ENCODE data around the gene DYNC1I1.

Gene DYNC1I1

GRCh38 chr7:96004578-96004977 is 232.2 kb downstream of the DYNC1I1 start:
- DNase-seq (ENCODE audit: low read depth): peak; percentile 92

GRCh38 chr7:96005271-96005670 is 232.9 kb downstream of the DYNC1I1 start:
- DNase-seq (ENCODE audit: low read depth): no peak
- no peaks in the 10 kb centered on the region for H3K27me3 ChIP-seq (replicated peaks; ENCODE audit: control insufficient read depth, insufficient read depth, low read length)
- H3K4me3 ChIP-seq (ENCODE audit: low read length): peak overlapping the region; percentile 9
- no peaks in the 10 kb centered on the region for H3K36me3 ChIP-seq (ENCODE audit: control insufficient read depth, insufficient read depth, low read length, severe bottlenecking)
- no peak overlapping the region for H3K9ac ChIP-seq (ENCODE audit: low read length)
- peaks cover 26% of the 10 kb centered on the region for H3K4me1 ChIP-seq (ENCODE audit: control insufficient read depth, insufficient read depth, low read length)
- no peaks in the 10 kb centered on the region for H3K9me3 ChIP-seq (ENCODE audit: control insufficient read depth, low read length)

More at GRCh38 chr7:96004578-96004977, 232.2 kb downstream of the DYNC1I1 start:
- Histone ChIP-seq H3K4me3 (ENCODE audit: low read length) (no peak overlapping the region), H3K27me3 (replicated peaks; ENCODE audit: control insufficient read depth, insufficient read depth, low read length) (no peaks in the 10 kb centered on the region), H3K9ac (ENCODE audit: low read length) (no peak overlapping the region), H3K4me1 (ENCODE audit: control insufficient read depth, insufficient read depth, low read length) (peaks cover 26% of the 10 kb centered on the region), H3K9me3 (ENCODE audit: control insufficient read depth, low read length) (no peaks in the 10 kb centered on the region), H3K36me3 (ENCODE audit: control insufficient read depth, insufficient read depth, low read length, severe bottlenecking) (no peaks in the 10 kb centered on the region)

GRCh38 chr7:96009148-96009547 is 236.8 kb downstream of the DYNC1I1 start:
- H3K9ac ChIP-seq (ENCODE audit: low read length): no peak overlapping the region
- DNase-seq (ENCODE audit: low read depth): no peak
- no peak overlapping the region for H3K4me3 ChIP-seq (ENCODE audit: low read length)
- no peaks in the 10 kb centered on the region for H3K36me3 ChIP-seq (ENCODE audit: control insufficient read depth, insufficient read depth, low read length, severe bottlenecking)
- no peaks in the 10 kb centered on the region for H3K27me3 ChIP-seq (replicated peaks; ENCODE audit: control insufficient read depth, insufficient read depth, low read length)
- peaks cover 26% of the 10 kb centered on the region for H3K4me1 ChIP-seq (ENCODE audit: control insufficient read depth, insufficient read depth, low read length)
- H3K9me3 ChIP-seq (ENCODE audit: control insufficient read depth, low read length): no peaks in the 10 kb centered on the region

- no peak overlapping the region for H3K4me3 ChIP-seq (ENCODE audit: low read length)
- no peak for DNase-seq (ENCODE audit: low read depth)
- H3K4me1 ChIP-seq (ENCODE audit: control insufficient read depth, insufficient read depth, low read length): peaks cover 25% of the 10 kb centered on the region
- H3K36me3 ChIP-seq (ENCODE audit: control insufficient read depth, insufficient read depth, low read length, severe bottlenecking): no peaks in the 10 kb centered on the region
- H3K9ac ChIP-seq (ENCODE audit: low read length): no peak overlapping the region
- H3K27me3 ChIP-seq (replicated peaks; ENCODE audit: control insufficient read depth, insufficient read depth, low read length): no peaks in the 10 kb centered on the region
- H3K9me3 ChIP-seq (ENCODE audit: control insufficient read depth, low read length): no peaks in the 10 kb centered on the region
Measured at GRCh38 chr7:96013836-96014235, 241.5 kb downstream of the DYNC1I1 start.

GRCh38 chr7:96014617-96015016 is 242.3 kb downstream of the DYNC1I1 start:
- no peaks in the 10 kb centered on the region for H3K9me3 ChIP-seq (ENCODE audit: control insufficient read depth, low read length)
- H3K4me1 ChIP-seq (ENCODE audit: control insufficient read depth, insufficient read depth, low read length): peaks cover 25% of the 10 kb centered on the region
- no peaks in the 10 kb centered on the region for H3K27me3 ChIP-seq (replicated peaks; ENCODE audit: control insufficient read depth, insufficient read depth, low read length)
- H3K36me3 ChIP-seq (ENCODE audit: control insufficient read depth, insufficient read depth, low read length, severe bottlenecking): no peaks in the 10 kb centered on the region
- H3K4me3 ChIP-seq (ENCODE audit: low read length): no peak overlapping the region
- DNase-seq (ENCODE audit: low read depth): no peak
- H3K9ac ChIP-seq (ENCODE audit: low read length): no peak overlapping the region

- Histone ChIP-seq H3K4me3 (ENCODE audit: low read length) (peak overlapping the region; percentile 22), H3K27me3 (replicated peaks; ENCODE audit: control insufficient read depth, insufficient read depth, low read length) (no peaks in the 10 kb centered on the region), H3K36me3 (ENCODE audit: control insufficient read depth, insufficient read depth, low read length, severe bottlenecking) (no peaks in the 10 kb centered on the region), H3K9ac (ENCODE audit: low read length) (peak overlapping the region; percentile 13), H3K9me3 (ENCODE audit: control insufficient read depth, low read length) (no peaks in the 10 kb centered on the region), H3K4me1 (ENCODE audit: control insufficient read depth, insufficient read depth, low read length) (peaks cover 25% of the 10 kb centered on the region)
- no peak for DNase-seq (ENCODE audit: low read depth)
Measured at GRCh38 chr7:96016056-96016586, 243.8 kb downstream of the DYNC1I1 start.

GRCh38 chr7:96016735-96017134 is 244.4 kb downstream of the DYNC1I1 start:
- Histone ChIP-seq H3K36me3 (ENCODE audit: control insufficient read depth, insufficient read depth, low read length, severe bottlenecking) (no peaks in the 10 kb centered on the region), H3K9ac (ENCODE audit: low read length) (peak overlapping the region; percentile 13), H3K4me3 (ENCODE audit: low read length) (peak overlapping the region; percentile 11), H3K4me1 (ENCODE audit: control insufficient read depth, insufficient read depth, low read length) (peaks cover 25% of the 10 kb centered on the region), H3K9me3 (ENCODE audit: control insufficient read depth, low read length) (no peaks in the 10 kb centered on the region), H3K27me3 (replicated peaks; ENCODE audit: control insufficient read depth, insufficient read depth, low read length) (no peaks in the 10 kb centered on the region)
- no peak for DNase-seq (ENCODE audit: low read depth)

- Histone ChIP-seq H3K9me3 (ENCODE audit: control insufficient read depth, low read length) (no peaks in the 10 kb centered on the region), H3K4me3 (ENCODE audit: low read length) (no peak overlapping the region)
- DNase-seq (ENCODE audit: low read depth): no peak
Measured at GRCh38 chr7:96017877-96018276, 245.5 kb downstream of the DYNC1I1 start.

GRCh38 chr7:96021568-96021967 is 249.2 kb downstream of the DYNC1I1 start:
- Histone ChIP-seq H3K4me3 (ENCODE audit: low read length) (no peak overlapping the region), H3K9me3 (ENCODE audit: control insufficient read depth, low read length) (no peaks in the 10 kb centered on the region), H3K36me3 (ENCODE audit: control insufficient read depth, insufficient read depth, low read length, severe bottlenecking) (no peaks in the 10 kb centered on the region), H3K4me1 (ENCODE audit: control insufficient read depth, insufficient read depth, low read length) (peaks cover 17% of the 10 kb centered on the region), H3K27me3 (replicated peaks; ENCODE audit: control insufficient read depth, insufficient read depth, low read length) (no peaks in the 10 kb centered on the region), H3K9ac (ENCODE audit: low read length) (no peak overlapping the region)
- no peak for DNase-seq (ENCODE audit: low read depth)

More at GRCh38 chr7:96017877-96018276, 245.5 kb downstream of the DYNC1I1 start:
- Histone ChIP-seq H3K36me3 (ENCODE audit: control insufficient read depth, insufficient read depth, low read length, severe bottlenecking) (no peaks in the 10 kb centered on the region), H3K27me3 (replicated peaks; ENCODE audit: control insufficient read depth, insufficient read depth, low read length) (no peaks in the 10 kb centered on the region), H3K9ac (ENCODE audit: low read length) (no peak overlapping the region), H3K4me1 (ENCODE audit: control insufficient read depth, insufficient read depth, low read length) (peaks cover 25% of the 10 kb centered on the region)

- no peak for DNase-seq (ENCODE audit: low read depth)
- Histone ChIP-seq H3K4me3 (ENCODE audit: low read length) (no peak overlapping the region), H3K9me3 (ENCODE audit: control insufficient read depth, low read length) (no peaks in the 10 kb centered on the region), H3K27me3 (replicated peaks; ENCODE audit: control insufficient read depth, insufficient read depth, low read length) (no peaks in the 10 kb centered on the region), H3K9ac (ENCODE audit: low read length) (no peak overlapping the region), H3K4me1 (ENCODE audit: control insufficient read depth, insufficient read depth, low read length) (peaks cover 12% of the 10 kb centered on the region), H3K36me3 (ENCODE audit: control insufficient read depth, insufficient read depth, low read length, severe bottlenecking) (no peaks in the 10 kb centered on the region)
Measured at GRCh38 chr7:96023387-96023786, 251.0 kb downstream of the DYNC1I1 start.

- Histone ChIP-seq H3K27me3 (replicated peaks; ENCODE audit: control insufficient read depth, insufficient read depth, low read length) (no peaks in the 10 kb centered on the region), H3K9ac (ENCODE audit: low read length) (no peak overlapping the region), H3K9me3 (ENCODE audit: control insufficient read depth, low read length) (no peaks in the 10 kb centered on the region)
Measured at GRCh38 chr7:96026010-96026409, 253.7 kb downstream of the DYNC1I1 start.

GRCh38 chr7:96026611-96027010 is 254.3 kb downstream of the DYNC1I1 start:
- no peak for DNase-seq (ENCODE audit: low read depth)

More at GRCh38 chr7:96026010-96026409, 253.7 kb downstream of the DYNC1I1 start:
- H3K4me3 ChIP-seq (ENCODE audit: low read length): no peak overlapping the region
- DNase-seq (ENCODE audit: low read depth): peak; percentile 65
- no peaks in the 10 kb centered on the region for H3K36me3 ChIP-seq (ENCODE audit: control insufficient read depth, insufficient read depth, low read length, severe bottlenecking)
- H3K4me1 ChIP-seq (ENCODE audit: control insufficient read depth, insufficient read depth, low read length): peaks cover 12% of the 10 kb centered on the region

More at GRCh38 chr7:96026611-96027010, 254.3 kb downstream of the DYNC1I1 start:
- Histone ChIP-seq H3K4me1 (ENCODE audit: control insufficient read depth, insufficient read depth, low read length) (peaks cover 12% of the 10 kb centered on the region), H3K9ac (ENCODE audit: low read length) (no peak overlapping the region), H3K36me3 (ENCODE audit: control insufficient read depth, insufficient read depth, low read length, severe bottlenecking) (no peaks in the 10 kb centered on the region), H3K27me3 (replicated peaks; ENCODE audit: control insufficient read depth, insufficient read depth, low read length) (no peaks in the 10 kb centered on the region), H3K9me3 (ENCODE audit: control insufficient read depth, low read length) (no peaks in the 10 kb centered on the region), H3K4me3 (ENCODE audit: low read length) (no peak overlapping the region)
